HEK293 (cell line): ENCODE measurements around the gene S1PR4.

Experiments
- CTCF ChIA-PET: fragments of 350-600 bp; formaldehyde crosslinking; extraction: SDS; loops from one replicate; lab custom pipeline; 2021; ENCODE audit warnings: antibody characterized with exemption; lab: Yijun Ruan, JAX
- POLR2A ChIA-PET: fragments of 300-600 bp; formaldehyde crosslinking; extraction: SDS; loops from one replicate; lab custom pipeline; 2020; ENCODE audit warnings: antibody characterized with exemption, inconsistent platforms; lab: Yijun Ruan, JAX
- H3K27ac ChIP-seq: fragments of 200-500 bp; sonication (Bioruptor generic); 2 replicates; pipeline ENCODE4 v1.5.1; 2014; ENCODE audit warnings: low read depth, low read length, control low read depth, inconsistent platforms; ENCODE audit errors: extremely low read depth
- H3K36me3 ChIP-seq, 2 experiments: fragments of 200-500 bp in 1 of 2; sonication (Bioruptor generic) in 1 of 2; 1 replicate in 1 of 2; 2 replicates in 1 of 2; pipeline ENCODE4 v1.5.1; 2014 to 2017; ENCODE audit warnings: inconsistent platforms in 2 of 2, low read length in 2 of 2; ENCODE audit not compliant: control insufficient read depth in 2 of 2, insufficient read depth in 1 of 2
- H3K4me1 ChIP-seq: fragments of 200-500 bp; sonication (Bioruptor generic); 2 replicates; pipeline ENCODE4 v1.5.1; 2014; ENCODE audit warnings: mild to moderate bottlenecking, low read length, inconsistent platforms; ENCODE audit not compliant: control insufficient read depth, insufficient read depth
- H3K4me3 ChIP-seq: 2 replicates; pipeline ENCODE4 v1.5.1; 2011; ENCODE audit warnings: low read depth, mild to moderate bottlenecking, control low read depth, low read length, moderate library complexity
- H3K9me3 ChIP-seq: fragments of 200-500 bp; sonication (Bioruptor generic); 2 replicates; pipeline ENCODE4 v1.5.1; 2014; ENCODE audit warnings: low read depth, low read length, inconsistent platforms; ENCODE audit not compliant: control insufficient read depth, insufficient read depth
- AEBP2 ChIP-seq: fragments of 450-650 bp; formaldehyde crosslinking; IDR thresholded peaks from 2 replicates; pipeline ENCODE4 v1.5.1; 2016; ENCODE audit warnings: missing biosample characterization, missing genetic modification characterization, borderline replicate concordance
- BCL6B ChIP-seq: fragments of 450-650 bp; formaldehyde crosslinking; IDR thresholded peaks from 2 replicates; pipeline ENCODE4 v1.5.1; 2017; ENCODE audit warnings: missing biosample characterization, missing genetic modification characterization
- GLIS1 ChIP-seq: fragments of 450-650 bp; formaldehyde crosslinking; IDR thresholded peaks from 2 replicates; pipeline ENCODE4 v1.5.1; 2016; ENCODE audit warnings: missing biosample characterization, missing genetic modification characterization
- GLIS2 ChIP-seq: fragments of 450-650 bp; formaldehyde crosslinking; IDR thresholded peaks from 2 replicates; pipeline ENCODE4 v1.5.1; 2016; ENCODE audit warnings: missing biosample characterization, missing genetic modification characterization
- KLF16 ChIP-seq: fragments of 450-650 bp; formaldehyde crosslinking; IDR thresholded peaks from 2 replicates; pipeline ENCODE4 v1.5.1; 2017; ENCODE audit warnings: missing biosample characterization, missing genetic modification characterization
- KLF9 ChIP-seq: fragments of 450-650 bp; formaldehyde crosslinking; IDR thresholded peaks from 2 replicates; pipeline ENCODE4 v1.5.1; 2016; ENCODE audit warnings: missing biosample characterization, missing genetic modification characterization, low read depth
- PATZ1 ChIP-seq: fragments of 450-650 bp; formaldehyde crosslinking; IDR thresholded peaks from 2 replicates; pipeline ENCODE4 v1.5.1; 2016; ENCODE audit warnings: missing biosample characterization, missing genetic modification characterization
- SP3 ChIP-seq: fragments of 450-650 bp; formaldehyde crosslinking; IDR thresholded peaks from 2 replicates; pipeline ENCODE4 v1.5.1; 2016; ENCODE audit warnings: missing biosample characterization, missing genetic modification characterization
- ZBTB20 ChIP-seq: fragments of 450-650 bp; formaldehyde crosslinking; IDR thresholded peaks from 2 replicates; pipeline ENCODE4 v1.5.1; 2016; ENCODE audit warnings: missing biosample characterization, missing genetic modification characterization
- ZBTB26 ChIP-seq: fragments of 450-650 bp; formaldehyde crosslinking; optimal IDR thresholded peaks from 2 replicates; pipeline ENCODE3; 2016; ENCODE audit warnings: missing biosample characterization, mild to moderate bottlenecking, missing genetic modification characterization
- ZBTB48 ChIP-seq: fragments of 450-650 bp; formaldehyde crosslinking; IDR thresholded peaks from 2 replicates; pipeline ENCODE4 v1.5.1; 2016; ENCODE audit warnings: missing biosample characterization, missing genetic modification characterization
- ZIC2 ChIP-seq: fragments of 450-650 bp; formaldehyde crosslinking; IDR thresholded peaks from 2 replicates; pipeline ENCODE4 v1.5.1; 2016; ENCODE audit warnings: missing biosample characterization, missing genetic modification characterization
- ZNF169 ChIP-seq: fragments of 450-650 bp; formaldehyde crosslinking; IDR thresholded peaks from 2 replicates; pipeline ENCODE4 v1.5.1; 2016; ENCODE audit warnings: missing biosample characterization, missing genetic modification characterization
- ZNF335 ChIP-seq: fragments of 450-650 bp; formaldehyde crosslinking; conservative IDR thresholded peaks from 2 replicates; pipeline ENCODE4 v1.5.1; 2016; ENCODE audit warnings: missing biosample characterization, missing genetic modification characterization
- ZNF426 ChIP-seq: fragments of 450-650 bp; formaldehyde crosslinking; IDR thresholded peaks from 2 replicates; pipeline ENCODE4 v1.5.1; 2017; ENCODE audit warnings: missing biosample characterization, missing genetic modification characterization, mild to moderate bottlenecking, inconsistent platforms, moderate library complexity
- ZNF558 ChIP-seq: fragments of 450-650 bp; formaldehyde crosslinking; IDR thresholded peaks from 2 replicates; pipeline ENCODE4 v1.5.1; 2016; ENCODE audit warnings: missing biosample characterization, missing genetic modification characterization
- ZNF580 ChIP-seq: fragments of 450-650 bp; formaldehyde crosslinking; IDR thresholded peaks from 2 replicates; pipeline ENCODE4 v1.5.1; 2016; ENCODE audit warnings: missing biosample characterization, missing genetic modification characterization
- ZNF585B ChIP-seq: fragments of 450-650 bp; formaldehyde crosslinking; IDR thresholded peaks from 2 replicates; pipeline ENCODE4 v1.5.1; 2016; ENCODE audit warnings: missing biosample characterization, missing genetic modification characterization
- ZNF610 ChIP-seq: fragments of 450-650 bp; formaldehyde crosslinking; IDR thresholded peaks from 2 replicates; pipeline ENCODE4 v1.5.1; 2016; ENCODE audit warnings: missing biosample characterization, missing genetic modification characterization, borderline replicate concordance
- ZNF76 ChIP-seq: fragments of 450-650 bp; formaldehyde crosslinking; IDR thresholded peaks from 2 replicates; pipeline ENCODE4; 2016; ENCODE audit warnings: low read depth, missing biosample characterization, missing genetic modification characterization, borderline replicate concordance
- ZNF843 ChIP-seq: fragments of 450-650 bp; formaldehyde crosslinking; IDR thresholded peaks from 2 replicates; pipeline ENCODE4 v1.5.1; 2016; ENCODE audit warnings: missing biosample characterization, missing genetic modification characterization

The S1PR4 gene

GRCh38 chr19:3185461-3186159, 7.0 kb downstream of the S1PR4 start, which contains the start of gene NCLN (continued):
- no peak for TF ChIP-seq BCL6B (tag by site-specific recombination)
- TF ChIP-seq ZNF580: no peak
- TF ChIP-seq ZNF610 (tag by site-specific recombination): peak; percentile 25; the same call in 1 of the 2 replicates
- TF ChIP-seq ZBTB20 (tag by site-specific recombination): no peak

- Histone ChIP-seq H3K4me1 (peaks cover 5% of the 10 kb centered on the region), H3K9me3 (no peaks in the 10 kb centered on the region), H3K4me3 (peak overlapping the region; percentile 98), H3K27ac (peak overlapping the region; percentile 35; the same call in 1 of the 2 replicates), H3K36me3 (peaks cover 0 to 30% of the 10 kb centered on the region in 2 experiments; a peak in 1 of 3 replicates)
- ChIA-PET POLR2A (interaction anchor here (0.5 to 1.3 kb wide), 3 partner anchors 36 to 1991 kb away, joined by 3 to 5 read pairs (median 4); no protein-coding TSS in a partner anchor), CTCF (interaction anchor here (0.6 to 0.9 kb wide), 4 partner anchors 11 to 231 kb away, joined by 3 to 4 read pairs (median 4); no protein-coding TSS in a partner anchor)
- TF ChIP-seq GLIS1 (tag by site-specific recombination) (peak; percentile 35), ZBTB48 (tag by site-specific recombination) (peak; percentile 80), ZNF335 (peak; percentile 12), ZNF558 (tag by site-specific recombination) (no peak), ZIC2 (tag by site-specific recombination) (0 out of 2 replicates have a peak, but pooled peaks have one; percentile 37), AEBP2 (tag by site-specific recombination) (no peak), ZNF169 (no peak), GLIS2 (peak; percentile 55), ZNF76 (tag by site-specific recombination) (peak; percentile 17; the same call in 1 of the 2 replicates), KLF16 (0 out of 2 replicates have a peak, but pooled peaks have one; percentile 9), ZBTB26 (peak; percentile 64), ZNF843 (tag by site-specific recombination) (no peak), ZBTB20 (tag by site-specific recombination) (peak; percentile 61; the same call in 1 of the 2 replicates)
Observed at GRCh38 chr19:3186160-3186688, 7.7 kb downstream of the S1PR4 start.

GRCh38 chr19:3186891-3187661, 8.5 kb downstream of the S1PR4 start:
- peak overlapping the region; percentile 35; the same call in 1 of the 2 replicates for H3K27ac ChIP-seq
- ChIA-PET CTCF (interaction anchor here (0.6 to 0.9 kb wide), 2 partner anchors 23 to 231 kb away, joined by 3 to 4 read pairs; no protein-coding TSS in a partner anchor), POLR2A (interaction anchor here (0.5 to 1.3 kb wide), 3 partner anchors 35 to 1992 kb away, joined by 3 to 5 read pairs (median 4); no protein-coding TSS in a partner anchor)
- peaks cover 5% of the 10 kb centered on the region for H3K4me1 ChIP-seq
- peaks cover 0 to 33% of the 10 kb centered on the region in 2 experiments; a peak in 1 of 3 replicates for H3K36me3 ChIP-seq
- H3K4me3 ChIP-seq: peak overlapping the region; percentile 98
- no peaks in the 10 kb centered on the region for H3K9me3 ChIP-seq
- TF ChIP-seq SP3 (tag by site-specific recombination) (0 out of 2 replicates have a peak, but pooled peaks have one; percentile 12), ZNF585B (tag by site-specific recombination) (no peak), ZNF426 (tag by site-specific recombination) (no peak), PATZ1 (tag by site-specific recombination) (no peak; the same call in 1 of the 2 replicates), KLF9 (tag by site-specific recombination) (0 out of 2 replicates have a peak, but pooled peaks have one; percentile 12)
